HL-60/S4 treated with phorbol 12-myristate 13-acetate at 8.2 ng/mL for 4 days and 3 days (cell line): ENCODE measurements around the gene MYCT1.
"Not testable (repeated sequence)": the region's sequence is repeated elsewhere in the genome, so short reads cannot be mapped to it uniquely, and the experiment has no call there.

ENCODE experiments used
- in situ Hi-C: fragments of 300-500 bp; cut with MboI; formaldehyde crosslinking; loops from 2 replicates; pipeline ENCODE4 v1.15.0; 2022; ENCODE audit warnings: low sequenced_read_pairs

Gene MYCT1, protein sequence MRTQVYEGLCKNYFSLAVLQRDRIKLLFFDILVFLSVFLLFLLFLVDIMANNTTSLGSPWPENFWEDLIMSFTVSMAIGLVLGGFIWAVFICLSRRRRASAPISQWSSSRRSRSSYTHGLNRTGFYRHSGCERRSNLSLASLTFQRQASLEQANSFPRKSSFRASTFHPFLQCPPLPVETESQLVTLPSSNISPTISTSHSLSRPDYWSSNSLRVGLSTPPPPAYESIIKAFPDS

DNA sequence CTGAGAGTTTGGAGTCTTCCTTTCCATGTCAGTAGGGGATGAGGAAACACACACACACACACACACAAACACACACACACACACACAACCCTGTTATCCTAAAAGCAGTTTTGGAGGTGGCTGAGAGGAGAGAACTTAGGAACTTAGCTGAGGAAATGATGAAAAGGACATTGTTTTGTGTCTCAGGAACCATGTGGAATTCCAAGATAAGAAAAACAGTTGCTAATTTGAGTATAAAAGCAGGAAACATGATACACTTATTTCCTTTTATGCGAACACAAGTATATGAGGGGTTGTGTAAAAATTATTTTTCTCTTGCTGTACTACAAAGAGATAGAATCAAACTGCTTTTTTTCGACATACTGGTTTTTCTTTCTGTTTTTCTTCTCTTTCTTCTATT lies at the start of gene MYCT1:
TSS of gene MYCT1 (plus strand) at position 264 of the 400 bp plus-strand sequence. CDS start at position 270, 6 bp downstream.
- in situ Hi-C loops = no loop called here

DNA sequence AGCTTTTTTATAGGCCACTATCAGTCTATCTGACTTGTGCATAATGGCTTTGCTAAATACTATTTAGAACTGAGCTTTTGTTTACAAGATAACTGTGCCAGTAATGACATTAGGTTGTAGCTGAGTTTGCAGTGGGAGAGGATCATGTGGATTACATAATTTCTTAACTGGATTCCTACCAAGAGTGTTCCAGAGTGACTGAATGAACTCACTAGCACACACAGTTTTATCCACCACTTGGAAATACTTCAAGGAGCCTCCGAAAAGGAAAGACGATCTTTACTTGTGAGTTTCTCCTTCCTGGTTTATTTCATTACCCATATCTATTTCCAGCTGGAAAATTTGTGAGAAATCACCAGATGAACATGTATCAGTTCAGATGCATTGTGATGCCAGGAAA lies 49.6 kb upstream of the MYCT1 start:
- in situ Hi-C loops = no loop called here

DNA sequence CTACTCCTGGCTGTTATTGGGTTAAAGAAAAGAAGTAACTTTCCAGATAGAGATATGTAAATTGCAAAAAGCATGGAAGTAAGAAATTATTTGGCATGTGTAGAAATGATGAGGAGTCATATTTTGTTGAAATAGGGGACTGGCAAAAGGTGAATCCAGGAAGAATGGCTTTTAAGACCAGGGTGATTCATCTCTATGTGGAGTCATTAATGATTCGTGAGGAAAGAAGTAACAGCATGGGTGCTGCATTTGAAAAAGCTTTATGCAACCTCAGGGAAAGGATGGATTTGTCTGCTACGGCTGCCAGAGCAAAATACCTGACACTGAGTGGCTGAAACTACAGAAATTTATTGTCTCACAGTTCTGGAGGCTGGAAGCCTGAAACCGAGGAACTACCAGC lies 45.7 kb upstream of the MYCT1 start:
- in situ Hi-C loops = no loop called here

- in situ Hi-C loops = no loop called here
These were observed 35.9 kb upstream of the MYCT1 start for GRCh38 chr6:152661776-152662175.

DNA sequence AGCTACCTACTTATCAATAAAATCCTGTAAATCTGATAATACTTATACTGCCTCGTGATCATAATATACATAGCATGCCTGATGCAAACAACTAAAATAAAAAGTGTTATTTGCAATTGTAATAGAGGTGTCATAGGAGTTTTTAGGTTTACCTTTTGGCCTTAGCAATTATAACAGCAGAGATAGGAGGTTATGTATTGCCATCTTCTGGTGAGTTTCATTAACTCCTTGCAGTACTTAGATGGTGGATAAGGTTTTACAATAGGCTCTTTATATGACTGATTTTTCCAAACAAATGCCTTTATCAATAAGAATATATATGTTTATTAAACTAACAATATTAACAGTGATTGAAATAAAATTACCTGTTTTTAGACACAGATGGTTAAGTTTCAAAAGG lies 27.8 kb upstream of the MYCT1 start:
- in situ Hi-C loops = no loop called here

DNA sequence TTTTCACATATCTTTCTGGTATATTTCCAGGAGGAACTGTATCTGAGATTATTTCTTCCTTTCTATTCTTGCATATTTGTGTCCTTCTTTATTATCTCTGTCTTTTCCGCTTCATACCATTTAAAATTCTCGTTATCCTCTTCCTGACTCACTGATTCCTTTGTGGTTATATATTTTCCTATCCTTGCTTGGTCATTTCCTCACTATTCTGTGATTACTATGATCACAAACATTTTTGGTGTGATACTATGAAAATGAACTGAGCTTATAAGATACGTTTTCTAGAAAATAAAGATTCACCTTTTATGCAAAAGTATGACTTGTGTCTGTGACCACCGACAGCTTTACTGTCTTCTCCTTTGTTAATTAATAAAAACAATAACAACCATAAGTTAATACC lies 26.5 kb upstream of the MYCT1 start:
- in situ Hi-C loops = no loop called here

GRCh38 chr6:152673236-152673635 lies 24.5 kb upstream of the MYCT1 start:
- in situ Hi-C loops = no loop called here

GRCh38 chr6:152680151-152680550 lies 17.5 kb upstream of the MYCT1 start:
- in situ Hi-C loops = no loop called here

- in situ Hi-C loops = no loop called here
These were observed 16.7 kb upstream of the MYCT1 start for GRCh38 chr6:152680879-152681517.

GRCh38 chr6:152682141-152682540 lies 15.6 kb upstream of the MYCT1 start:
- in situ Hi-C loops = no loop called here

DNA sequence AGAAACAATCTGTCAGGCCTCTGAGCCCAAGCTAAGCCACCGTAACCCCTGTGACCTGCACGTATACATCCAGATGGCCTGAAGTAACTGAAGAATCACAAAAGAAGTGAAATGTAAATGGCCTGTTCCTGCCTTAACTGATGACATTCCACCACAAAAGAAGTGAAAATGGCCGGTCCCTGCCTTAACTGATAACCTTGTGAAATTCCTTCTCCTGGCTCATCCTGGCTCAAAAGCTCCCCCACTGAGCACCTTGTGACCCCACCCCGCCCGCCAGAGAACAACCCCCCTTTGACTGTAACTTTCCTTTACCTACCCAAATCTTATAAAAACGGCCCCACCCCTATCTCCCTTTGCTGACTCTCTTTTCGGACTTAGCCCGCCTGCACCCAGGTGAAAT lies 14.8 kb upstream of the MYCT1 start:
- in situ Hi-C loops = not testable (repeated sequence)

DNA sequence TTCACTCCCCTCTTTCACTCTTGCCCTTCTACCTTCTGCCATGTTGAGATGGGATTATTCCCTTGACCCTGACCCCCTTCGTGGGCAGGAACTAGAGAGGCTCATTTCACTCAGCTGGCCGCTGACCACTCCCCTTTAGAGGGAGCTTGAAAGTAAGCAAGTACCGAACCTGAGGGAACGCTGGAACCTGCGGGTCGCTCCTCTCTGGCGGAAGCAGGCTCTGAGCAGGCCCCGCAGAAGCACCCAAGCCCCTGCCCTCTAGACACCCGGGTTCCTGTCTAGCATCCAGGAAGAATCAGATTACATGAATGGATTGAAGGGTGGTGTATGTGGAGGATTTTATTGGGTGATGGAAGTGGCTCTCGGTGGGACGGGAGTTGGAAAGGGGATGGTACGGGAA lies 11.9 kb upstream of the MYCT1 start:
- in situ Hi-C loops = no loop called here

GRCh38 chr6:152695372-152696045 lies 2.2 kb upstream of the MYCT1 start:
- in situ Hi-C loops = no loop called here

- in situ Hi-C loops = no loop called here
These were observed 1.2 kb upstream of the MYCT1 start for GRCh38 chr6:152696522-152696921.

- in situ Hi-C loops = no loop called here
These were observed 995 bp downstream of the MYCT1 start for GRCh38 chr6:152698692-152699091.

DNA sequence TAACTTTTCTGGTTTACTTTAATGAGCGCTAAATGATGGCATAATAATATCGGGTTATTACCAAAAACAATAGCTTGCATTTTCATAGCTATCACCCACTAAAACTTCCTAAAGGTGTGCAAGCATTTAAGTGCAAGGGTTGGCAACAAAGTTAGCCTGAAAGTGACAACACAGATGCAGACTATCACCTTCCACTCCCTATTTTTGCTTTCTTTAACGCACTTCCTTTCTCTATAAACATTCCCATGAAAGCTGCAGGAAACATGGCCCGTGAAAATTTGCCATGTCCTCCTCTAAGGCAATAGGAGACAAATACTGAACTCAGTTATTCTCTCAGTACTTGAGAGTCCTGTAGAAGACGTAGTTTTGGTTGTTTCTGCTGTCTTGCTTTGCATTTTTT lies 2.7 kb downstream of the MYCT1 start:
- in situ Hi-C loops = no loop called here

GRCh38 chr6:152701081-152701862 lies 3.6 kb downstream of the MYCT1 start:
- in situ Hi-C loops = no loop called here

DNA sequence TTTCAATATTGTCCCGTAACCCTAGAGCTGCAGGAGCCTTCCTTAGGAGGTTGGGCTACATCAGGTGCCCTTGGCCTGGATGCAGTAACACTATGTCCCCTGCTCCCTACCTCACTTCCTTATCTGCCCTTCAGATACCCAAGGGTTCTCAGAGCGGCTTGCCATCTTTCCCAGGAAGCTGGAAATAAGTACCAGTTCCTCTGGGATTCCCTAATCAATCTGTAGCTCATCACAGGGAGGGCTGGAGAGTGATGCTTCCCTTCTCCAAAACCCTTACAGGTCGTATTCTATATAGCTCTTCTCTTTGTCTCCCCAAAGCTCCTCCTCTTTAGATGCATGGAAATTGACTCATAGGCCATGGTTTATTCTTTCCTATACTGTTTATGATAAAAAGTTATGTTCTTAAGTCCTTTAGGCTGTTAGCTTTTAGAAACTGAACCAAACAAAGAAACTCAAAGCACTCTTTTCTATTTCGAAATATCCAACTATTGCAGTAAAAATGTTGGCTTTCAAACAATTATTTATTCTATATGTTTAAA lies 4.2 kb downstream of the MYCT1 start:
- in situ Hi-C loops = no loop called here

- in situ Hi-C loops = not testable (repeated sequence)
These were observed 6.1 kb downstream of the MYCT1 start for GRCh38 chr6:152703750-152704149.

DNA sequence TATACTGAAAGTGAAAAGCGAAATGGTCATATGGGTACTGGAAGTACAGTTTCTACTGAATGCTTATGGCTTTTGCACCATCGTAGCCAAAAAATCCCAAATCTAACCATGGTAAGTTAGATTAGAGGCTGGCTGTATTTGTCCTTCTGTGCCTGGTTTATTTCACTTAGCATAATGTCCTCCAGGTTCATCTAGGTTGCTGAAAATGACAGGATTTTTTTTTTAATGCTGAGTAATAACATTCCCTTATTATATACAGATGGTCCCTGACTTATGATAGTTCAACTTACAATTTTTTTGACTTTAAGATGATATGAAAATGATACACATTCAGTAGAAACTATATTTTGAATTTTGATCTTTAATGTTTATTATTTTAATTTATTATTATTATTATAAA lies 7.6 kb downstream of the MYCT1 start:
- in situ Hi-C loops = no loop called here

DNA sequence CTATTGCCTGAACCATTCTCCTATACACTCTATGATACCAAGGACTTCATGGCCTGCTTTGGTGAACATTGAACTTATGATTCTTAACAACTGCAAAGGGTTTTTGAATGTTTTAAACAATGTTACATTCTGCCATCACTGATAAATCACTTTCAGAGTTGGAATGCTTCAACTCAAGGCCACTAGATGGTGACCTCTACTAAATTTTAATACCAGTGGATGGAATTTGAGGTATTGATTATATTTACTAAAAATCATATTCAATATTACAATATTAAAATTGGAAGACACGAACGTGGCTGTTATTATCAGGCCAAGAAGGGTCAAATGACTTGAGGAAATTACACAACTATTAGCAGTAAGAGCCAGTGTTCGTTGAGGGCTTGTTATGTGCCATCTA lies 18.6 kb downstream of the MYCT1 start:
- in situ Hi-C loops = no loop called here
